ENCODE results near the gene SLF2.

The SLF2 gene

GRCh38 chr10:100878291-100878910 lies 34.4 kb upstream of the SLF2 start:
- in situ Hi-C loops (cut with MboI; ENCODE audit: low sequenced_read_pairs) = loop anchor here (10.0 to 25.0 kb wide), 2 partner anchors 434 to 541 kb away; partner anchors contain the start of genes PKD2L1 and SCD

- in situ Hi-C loops (cut with MboI; ENCODE audit: low sequenced_read_pairs) = loop anchor here (5.0 to 25.0 kb wide), 3 partner anchors 318 to 543 kb away; partner anchors contain the start of genes PKD2L1 and SCD
Observed at GRCh38 chr10:100879741-100880360, 32.9 kb upstream of the SLF2 start.

GRCh38 chr10:100881556-100882213 lies 31.1 kb upstream of the SLF2 start:
- in situ Hi-C loops (cut with MboI; ENCODE audit: low sequenced_read_pairs) = loop anchor here (5.0 to 25.0 kb wide), 2 partner anchors 319 to 544 kb away; partner anchors contain the start of genes PKD2L1 and SCD

GRCh38 chr10:100882252-100882651 lies 30.5 kb upstream of the SLF2 start:
- in situ Hi-C loops (cut with MboI; ENCODE audit: low sequenced_read_pairs) = loop anchor here (5.0 to 25.0 kb wide), 2 partner anchors 320 to 545 kb away; partner anchors contain the start of genes PKD2L1 and SCD

GRCh38 chr10:100882671-100883311 lies 30.0 kb upstream of the SLF2 start:
- in situ Hi-C loops (cut with MboI; ENCODE audit: low sequenced_read_pairs) = loop anchor here (5.0 to 25.0 kb wide), 2 partner anchors 320 to 545 kb away; partner anchors contain the start of genes PKD2L1 and SCD

GRCh38 chr10:100883312-100883821 lies 29.4 kb upstream of the SLF2 start:
- in situ Hi-C loops (cut with MboI; ENCODE audit: low sequenced_read_pairs) = loop anchor here (5.0 to 25.0 kb wide), 2 partner anchors 321 to 546 kb away; partner anchors contain the start of genes PKD2L1 and SCD

- in situ Hi-C loops (cut with MboI; ENCODE audit: low sequenced_read_pairs) = loop anchor here (25.0 kb wide), 1 partner anchor 548 kb away; the partner anchor contains the start of genes PKD2L1 and SCD
Observed at GRCh38 chr10:100885611-100886010, 27.2 kb upstream of the SLF2 start.

GRCh38 chr10:100886091-100886490 lies 26.7 kb upstream of the SLF2 start:
- in situ Hi-C loops (cut with MboI; ENCODE audit: low sequenced_read_pairs) = loop anchor here (25.0 kb wide), 1 partner anchor 549 kb away; the partner anchor contains the start of genes PKD2L1 and SCD

GRCh38 chr10:100886521-100886920 lies 26.2 kb upstream of the SLF2 start:
- in situ Hi-C loops (cut with MboI; ENCODE audit: low sequenced_read_pairs) = loop anchor here (25.0 kb wide), 1 partner anchor 549 kb away; the partner anchor contains the start of genes PKD2L1 and SCD

GRCh38 chr10:100886963-100887362 lies 25.8 kb upstream of the SLF2 start:
- in situ Hi-C loops (cut with MboI; ENCODE audit: low sequenced_read_pairs) = loop anchor here (25.0 kb wide), 1 partner anchor 550 kb away; the partner anchor contains the start of genes PKD2L1 and SCD

- in situ Hi-C loops (cut with MboI; ENCODE audit: low sequenced_read_pairs) = loop anchor here (25.0 kb wide), 1 partner anchor 551 kb away; the partner anchor contains the start of genes PKD2L1 and SCD
Observed at GRCh38 chr10:100887761-100888296, 24.9 kb upstream of the SLF2 start.

GRCh38 chr10:100888957-100889356 lies 23.8 kb upstream of the SLF2 start:
- in situ Hi-C loops (cut with MboI; ENCODE audit: low sequenced_read_pairs) = loop anchor here (25.0 kb wide), 1 partner anchor 552 kb away; the partner anchor contains the start of genes PKD2L1 and SCD

GRCh38 chr10:100889546-100889945 lies 23.2 kb upstream of the SLF2 start:
- in situ Hi-C loops (cut with MboI; ENCODE audit: low sequenced_read_pairs) = loop anchor here (25.0 kb wide), 1 partner anchor 552 kb away; the partner anchor contains the start of genes PKD2L1 and SCD

- in situ Hi-C loops (cut with MboI; ENCODE audit: low sequenced_read_pairs) = loop anchor here (25.0 kb wide), 1 partner anchor 553 kb away; the partner anchor contains the start of genes PKD2L1 and SCD
Observed at GRCh38 chr10:100890141-100890672, 22.6 kb upstream of the SLF2 start.

- in situ Hi-C loops (cut with MboI; ENCODE audit: low sequenced_read_pairs) = loop anchor here (25.0 kb wide), 1 partner anchor 553 kb away; the partner anchor contains the start of genes PKD2L1 and SCD
Observed at GRCh38 chr10:100890673-100891317, 22.0 kb upstream of the SLF2 start.

GRCh38 chr10:100894033-100894432 lies 18.7 kb upstream of the SLF2 start:
- in situ Hi-C loops (cut with MboI; ENCODE audit: low sequenced_read_pairs) = loop anchor here (25.0 kb wide), 1 partner anchor 557 kb away; the partner anchor contains the start of genes PKD2L1 and SCD

- in situ Hi-C loops (cut with MboI; ENCODE audit: low sequenced_read_pairs) = loop anchor here (25.0 kb wide), 1 partner anchor 557 kb away; the partner anchor contains the start of genes PKD2L1 and SCD
Observed at GRCh38 chr10:100894589-100895294, 18.0 kb upstream of the SLF2 start.

- in situ Hi-C loops (cut with MboI; ENCODE audit: low sequenced_read_pairs) = loop anchor here (25.0 kb wide), 1 partner anchor 558 kb away; the partner anchor contains the start of genes PKD2L1 and SCD
Observed at GRCh38 chr10:100895346-100895745, 17.4 kb upstream of the SLF2 start.
